Progenitor cell of endocrine pancreas (in vitro differentiated cells): ENCODE measurements around the gene GPR171. TPM values are rescaled to one million over a fixed set of nuclear protein-coding genes. Genes with fewer than 3 reads are reported as not detected.
A peak's percentile ranks its signal among the peaks of the same experiment; 100 is the strongest.
"Not testable (repeated sequence)": the region's sequence is repeated elsewhere in the genome, so short reads cannot be mapped to it uniquely, and the experiment has no call there.

ENCODE experiments used
- DNase-seq: peaks from one replicate; pipeline ENCODE4 v3.0.0; 2021; ENCODE audit warnings: low spot score; ENCODE audit not compliant: unreplicated experiment
- H3K27ac Mint-ChIP-seq: 2 replicates; pipeline ENCODE4 v1.8.0; 2021; ENCODE audit warnings: mild to moderate bottlenecking, moderate library complexity, mixed read lengths
- H3K27me3 Mint-ChIP-seq: 2 replicates; pipeline ENCODE4 v1.8.0; 2021; ENCODE audit warnings: mixed read lengths
- H3K36me3 Mint-ChIP-seq: 2 replicates; pipeline ENCODE4 v1.8.0; 2022; ENCODE audit warnings: mixed read lengths; ENCODE audit not compliant: insufficient read depth
- H3K4me1 Mint-ChIP-seq: 2 replicates; pipeline ENCODE4 v1.8.0; 2021; ENCODE audit warnings: low read depth, mixed read lengths
- H3K4me3 Mint-ChIP-seq: 2 replicates; pipeline ENCODE4 v1.8.0; 2021; ENCODE audit warnings: low read depth, mild to moderate bottlenecking, moderate library complexity, mixed read lengths
- H3K9me3 Mint-ChIP-seq: 2 replicates; pipeline ENCODE4 v1.8.0; 2021; ENCODE audit warnings: low read depth, mixed read lengths
- long read RNA-seq: library from polyadenylated mRNA; unstranded; transcript quantifications from one replicate; pipeline ENCODE4 v2.0.0, GENCODE V29; 2020
- total RNA-seq: library from RNA; stranded (reverse); gene quantifications from 2 replicates; pipeline ENCODE4 v1.2.1, GENCODE V29; 2021
- TF ChIP-seq, protein P1 (sequence below): fragments of 200-600 bp; sonication (generic); IDR thresholded peaks from one replicate; pipeline ENCODE4 v1.5.0; 2021; ENCODE audit warnings: antibody characterized with exemption, mild to moderate bottlenecking; ENCODE audit not compliant: unreplicated experiment

Gene GPR171, protein sequence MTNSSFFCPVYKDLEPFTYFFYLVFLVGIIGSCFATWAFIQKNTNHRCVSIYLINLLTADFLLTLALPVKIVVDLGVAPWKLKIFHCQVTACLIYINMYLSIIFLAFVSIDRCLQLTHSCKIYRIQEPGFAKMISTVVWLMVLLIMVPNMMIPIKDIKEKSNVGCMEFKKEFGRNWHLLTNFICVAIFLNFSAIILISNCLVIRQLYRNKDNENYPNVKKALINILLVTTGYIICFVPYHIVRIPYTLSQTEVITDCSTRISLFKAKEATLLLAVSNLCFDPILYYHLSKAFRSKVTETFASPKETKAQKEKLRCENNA
- total RNA-seq: not detected in 2 replicates
- long read RNA-seq: 0 reads

DNA sequence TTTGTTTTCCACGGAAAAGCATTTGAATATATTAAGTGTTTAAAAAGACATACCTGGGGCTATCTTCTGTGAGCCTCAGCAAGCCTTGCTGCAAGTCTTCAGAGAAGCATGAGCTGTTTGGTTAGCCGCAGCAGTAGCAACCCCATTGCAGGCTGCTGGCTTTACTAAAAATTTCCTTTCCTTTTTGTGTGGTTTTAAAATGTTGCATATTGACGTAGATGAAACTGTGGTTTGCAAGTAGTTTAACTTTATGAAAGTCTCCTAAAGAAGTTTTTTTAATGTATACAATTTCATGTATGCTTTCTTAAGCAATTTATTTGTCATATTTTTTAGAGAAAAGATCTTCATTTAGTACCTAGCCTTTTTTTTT is at the start of gene GPR171:
GPR171 (minus strand) TSS at position 166 of the 370 bp plus-strand sequence. CDS start 3,830 bp downstream, outside the sequence.
- no peak within 1 kb of the TSS for H3K27ac Mint-ChIP-seq
- no peaks in the 10 kb centered on the region for H3K36me3 Mint-ChIP-seq
- no peaks in the 10 kb centered on the region for H3K9me3 Mint-ChIP-seq
- TF ChIP-seq, protein P1, sequence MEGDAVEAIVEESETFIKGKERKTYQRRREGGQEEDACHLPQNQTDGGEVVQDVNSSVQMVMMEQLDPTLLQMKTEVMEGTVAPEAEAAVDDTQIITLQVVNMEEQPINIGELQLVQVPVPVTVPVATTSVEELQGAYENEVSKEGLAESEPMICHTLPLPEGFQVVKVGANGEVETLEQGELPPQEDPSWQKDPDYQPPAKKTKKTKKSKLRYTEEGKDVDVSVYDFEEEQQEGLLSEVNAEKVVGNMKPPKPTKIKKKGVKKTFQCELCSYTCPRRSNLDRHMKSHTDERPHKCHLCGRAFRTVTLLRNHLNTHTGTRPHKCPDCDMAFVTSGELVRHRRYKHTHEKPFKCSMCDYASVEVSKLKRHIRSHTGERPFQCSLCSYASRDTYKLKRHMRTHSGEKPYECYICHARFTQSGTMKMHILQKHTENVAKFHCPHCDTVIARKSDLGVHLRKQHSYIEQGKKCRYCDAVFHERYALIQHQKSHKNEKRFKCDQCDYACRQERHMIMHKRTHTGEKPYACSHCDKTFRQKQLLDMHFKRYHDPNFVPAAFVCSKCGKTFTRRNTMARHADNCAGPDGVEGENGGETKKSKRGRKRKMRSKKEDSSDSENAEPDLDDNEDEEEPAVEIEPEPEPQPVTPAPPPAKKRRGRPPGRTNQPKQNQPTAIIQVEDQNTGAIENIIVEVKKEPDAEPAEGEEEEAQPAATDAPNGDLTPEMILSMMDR: no peak
- peaks cover 6% of the 10 kb centered on the region for H3K4me1 Mint-ChIP-seq
- no peak for DNase-seq
- no peaks in the 10 kb centered on the region for H3K27me3 Mint-ChIP-seq
- no peak within 1 kb of the TSS for H3K4me3 Mint-ChIP-seq

DNA sequence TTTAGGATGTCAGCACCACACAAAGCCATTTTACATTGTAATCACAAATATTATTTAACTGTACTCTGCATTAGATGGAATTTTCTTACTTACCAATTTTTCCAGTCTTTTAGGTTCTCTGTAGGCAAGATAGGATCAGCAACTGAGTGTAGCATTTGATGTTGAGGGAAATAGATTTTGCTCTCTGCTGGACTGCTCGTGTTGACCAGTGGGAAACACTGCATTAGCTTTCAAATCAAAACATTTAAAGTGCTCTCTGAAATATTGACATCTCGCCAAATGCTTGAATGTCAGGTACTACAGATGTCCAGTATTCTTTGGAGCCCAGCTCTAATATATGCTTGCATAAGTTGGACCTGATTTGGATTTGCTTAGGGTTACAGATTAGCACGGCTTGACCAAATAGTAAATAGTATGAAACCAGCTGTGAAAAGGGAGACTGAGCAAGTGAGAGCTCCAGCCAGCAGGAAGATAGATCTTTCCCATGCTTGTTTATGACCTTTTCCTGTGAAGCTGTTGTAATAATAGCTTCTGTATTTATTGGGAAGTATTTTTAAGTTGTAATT is 45.8 kb upstream of the GPR171 start:
- no peaks in the 10 kb centered on the region for H3K36me3 Mint-ChIP-seq
- H3K27ac Mint-ChIP-seq: no peak overlapping the region
- no peaks in the 10 kb centered on the region for H3K27me3 Mint-ChIP-seq

DNA sequence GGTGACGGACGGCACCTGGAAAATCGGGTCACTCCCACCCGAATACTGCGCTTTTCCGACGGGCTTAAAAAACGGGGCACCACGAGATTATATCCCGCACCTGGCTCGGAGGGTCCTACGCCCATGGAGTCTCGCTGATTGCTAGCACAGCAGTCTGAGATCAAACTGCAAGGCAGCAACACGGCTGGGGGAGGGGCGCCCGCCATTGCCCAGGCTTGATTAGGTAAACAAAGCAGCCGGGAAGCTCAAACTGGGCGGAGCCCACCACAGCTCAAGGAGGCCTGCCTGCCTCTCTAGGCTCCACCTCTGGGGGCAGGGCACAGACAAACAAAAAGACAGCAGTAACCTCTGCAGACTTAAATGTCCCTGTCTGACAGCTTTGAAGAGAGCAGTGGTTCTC is 39.0 kb upstream of the GPR171 start:
- not testable (repeated sequence) for H3K27ac Mint-ChIP-seq, H3K9me3 Mint-ChIP-seq, H3K27me3 Mint-ChIP-seq, DNase-seq, H3K36me3 Mint-ChIP-seq, H3K4me1 Mint-ChIP-seq
- peak overlapping the region; percentile 58 for H3K4me3 Mint-ChIP-seq

More for the DNA sequence above, 45.8 kb upstream of the GPR171 start:
- peaks cover 4% of the 10 kb centered on the region for H3K4me1 Mint-ChIP-seq
- peaks cover 3% of the 10 kb centered on the region for H3K9me3 Mint-ChIP-seq
- no peak overlapping the region for H3K4me3 Mint-ChIP-seq
- DNase-seq: no peak
- TF ChIP-seq, protein P1: no peak

DNA sequence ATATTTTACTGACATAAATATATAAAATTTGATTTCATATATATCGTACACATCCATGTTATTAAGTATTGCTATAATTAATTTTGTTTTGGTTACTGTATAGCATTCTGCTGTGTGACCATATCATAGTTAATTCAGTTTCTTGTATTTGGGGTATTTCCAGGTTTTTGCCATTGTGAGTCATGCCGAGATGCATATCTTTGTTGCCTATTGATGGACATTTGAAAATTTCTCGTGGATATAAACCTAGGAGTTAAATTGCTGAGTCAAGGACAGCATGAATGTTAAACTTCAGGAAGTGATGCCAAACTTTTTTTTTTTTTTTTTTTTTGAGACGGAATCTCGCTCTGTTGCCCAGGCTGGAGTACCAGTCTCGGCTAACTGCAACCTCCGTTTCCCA is 33.7 kb upstream of the GPR171 start:
- H3K4me3 Mint-ChIP-seq: no peak overlapping the region
- no peaks in the 10 kb centered on the region for H3K4me1 Mint-ChIP-seq
- DNase-seq: no peak
- H3K27ac Mint-ChIP-seq: no peak overlapping the region
- H3K27me3 Mint-ChIP-seq: no peaks in the 10 kb centered on the region
- TF ChIP-seq, protein P1: no peak
- peaks cover 5% of the 10 kb centered on the region for H3K9me3 Mint-ChIP-seq
- H3K36me3 Mint-ChIP-seq: peaks cover 4% of the 10 kb centered on the region

DNA sequence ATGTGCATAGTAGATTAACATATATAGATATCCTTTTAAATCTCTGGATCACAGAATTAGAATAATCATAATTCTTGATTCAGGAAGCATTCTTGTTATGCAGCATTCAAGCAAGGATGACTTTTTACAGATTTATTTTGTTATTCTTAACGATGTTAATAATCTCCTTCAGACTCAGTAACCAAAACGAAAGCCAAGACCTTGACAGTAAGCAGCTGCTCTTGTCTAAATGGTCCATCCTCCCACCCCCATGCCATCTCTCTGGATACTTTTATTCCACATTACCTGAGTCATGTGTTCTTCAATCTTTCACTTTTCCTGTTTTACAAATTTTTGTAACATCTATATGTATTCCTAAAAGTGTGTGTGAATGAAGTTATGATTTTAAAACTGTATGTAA is 33.3 kb upstream of the GPR171 start:
- no peaks in the 10 kb centered on the region for H3K4me1 Mint-ChIP-seq
- peaks cover 1% of the 10 kb centered on the region for H3K9me3 Mint-ChIP-seq
- no peak for DNase-seq
- H3K27ac Mint-ChIP-seq: no peak overlapping the region
- no peaks in the 10 kb centered on the region for H3K27me3 Mint-ChIP-seq
- H3K36me3 Mint-ChIP-seq: peaks cover 1% of the 10 kb centered on the region
- H3K4me3 Mint-ChIP-seq: no peak overlapping the region
- TF ChIP-seq, protein P1: no peak

DNA sequence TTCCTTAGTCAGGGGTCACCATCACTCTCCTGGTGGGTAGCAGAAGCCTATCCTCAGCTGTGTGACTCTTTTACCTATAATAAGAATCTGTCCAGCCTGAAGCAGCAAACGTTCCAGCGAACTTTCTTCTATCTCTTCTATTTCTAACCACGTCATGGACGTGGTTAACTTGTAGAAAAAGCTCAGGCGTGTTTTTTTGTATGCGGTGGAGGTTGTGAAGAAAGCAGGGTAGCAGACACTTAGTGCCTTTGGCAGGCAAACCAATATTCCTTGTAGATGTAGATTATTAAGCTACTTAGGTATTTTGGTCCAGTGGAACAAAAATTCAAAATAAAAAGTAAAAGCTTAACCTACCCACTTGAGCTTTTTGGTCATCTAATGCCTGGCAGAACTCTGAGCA is 31.8 kb upstream of the GPR171 start:
- H3K4me3 Mint-ChIP-seq: no peak overlapping the region
- H3K36me3 Mint-ChIP-seq: no peaks in the 10 kb centered on the region
- DNase-seq: no peak
- no peaks in the 10 kb centered on the region for H3K9me3 Mint-ChIP-seq
- no peak overlapping the region for H3K27ac Mint-ChIP-seq
- no peaks in the 10 kb centered on the region for H3K27me3 Mint-ChIP-seq
- TF ChIP-seq, protein P1: no peak
- no peaks in the 10 kb centered on the region for H3K4me1 Mint-ChIP-seq
